Smooth muscle cell (in vitro differentiated cells): ENCODE data around the gene TBC1D13. TPM values are rescaled to one million over a fixed set of nuclear protein-coding genes. Genes with fewer than 3 reads are reported as not detected.
A peak's percentile ranks its signal among the peaks of the same experiment; 100 is the strongest.

Experiments used
- DNase-seq: peaks from one replicate; lab custom pipeline; 2025; ENCODE audit not compliant: unreplicated experiment; lab: John Stamatoyannopoulos, UW
- H2AFZ ChIP-seq: fragments of 200-600 bp; sonication (generic); 2 replicates; pipeline ENCODE4 v1.6.0; 2016; ENCODE audit warnings: antibody characterized with exemption, low read depth, mild to moderate bottlenecking
- H3F3A ChIP-seq: fragments of 200-600 bp; sonication (generic); 2 replicates; pipeline ENCODE4 v1.6.0; 2017; ENCODE audit warnings: antibody characterized with exemption, low read depth
- H3K27ac ChIP-seq: fragments of 200-600 bp; sonication (generic); 2 replicates; pipeline ENCODE4 v1.5.1; 2016; ENCODE audit warnings: low read depth, mild to moderate bottlenecking
- H3K27me3 ChIP-seq: fragments of 200-600 bp; sonication (generic); 2 replicates; pipeline ENCODE4 v1.6.1; 2016; ENCODE audit warnings: low read depth, mild to moderate bottlenecking
- H3K36me3 ChIP-seq: fragments of 200-600 bp; sonication (generic); 2 replicates; pipeline ENCODE4 v1.5.1; 2016; ENCODE audit warnings: low read depth
- H3K4me1 ChIP-seq: fragments of 200-600 bp; sonication (generic); 2 replicates; pipeline ENCODE4 v1.5.1; 2016; ENCODE audit warnings: low read depth
- H3K4me2 ChIP-seq: fragments of 200-600 bp; sonication (generic); 2 replicates; pipeline ENCODE4 v1.6.0; 2016; ENCODE audit warnings: mild to moderate bottlenecking
- H3K4me3 ChIP-seq: fragments of 200-600 bp; sonication (generic); 2 replicates; pipeline ENCODE4 v1.5.1; 2016; ENCODE audit warnings: mild to moderate bottlenecking
- H3K79me2 ChIP-seq: fragments of 200-600 bp; sonication (generic); 2 replicates; pipeline ENCODE4 v1.6.0; 2016; ENCODE audit warnings: low read depth, mild to moderate bottlenecking
- H3K9ac ChIP-seq: fragments of 200-600 bp; sonication (generic); 2 replicates; pipeline ENCODE4 v1.6.0; 2016; ENCODE audit warnings: low read depth
- H3K9me3 ChIP-seq: fragments of 200-600 bp; sonication (generic); replicated peaks from 2 replicates; pipeline ENCODE4 v1.5.1; 2016; ENCODE audit warnings: low read depth
- H4K20me1 ChIP-seq: fragments of 200-600 bp; sonication (generic); 2 replicates; pipeline ENCODE4 v1.6.0; 2016; ENCODE audit warnings: low read depth
- CTCF ChIP-seq: fragments of 200-600 bp; sonication (generic); IDR thresholded peaks from 2 replicates; pipeline ENCODE4 v1.5.1; 2017; ENCODE audit warnings: borderline replicate concordance, mild to moderate bottlenecking, antibody characterized with exemption; ENCODE audit not compliant: insufficient read depth, poor library complexity, severe bottlenecking
- WGBS: methylation state at CpG from one replicate; pipeline ENCODE4 v1.1.7; 2016; ENCODE audit warnings: low lambda C conversion rate; 5-methylcytosine and 5-hydroxymethylcytosine counted together
- polyA plus RNA-seq: library from polyadenylated mRNA; unstranded; fragments of >200 nt; fragmentation: Nextera tagmentation; extraction: Ambion mirVana; gene quantifications from 2 replicates; pipeline ENCODE4 v1.2.1, GENCODE V29; 2016
- total RNA-seq: library from RNA; depleted of rRNA; stranded (reverse); fragments of >200 nt; gene quantifications from 2 replicates; pipeline ENCODE4 v1.2.3, GENCODE V29; 2014

Gene TBC1D13
- total RNA-seq (7.6 and 25.5 TPM in 2 replicates), polyA plus RNA-seq (27.4 and 29.3 TPM in 2 replicates)

GRCh38 chr9:128786681-128787601 is at the start of gene TBC1D13:
TBC1D13 (plus strand) TSS chr9:128787253; CDS start chr9:128787354, 101 bp downstream.
- Histone ChIP-seq H3K4me1 (peaks cover 6% of the 10 kb centered on the region), H3K79me2 (peaks cover 12% of the 10 kb centered on the region), H3F3A (no peaks in the 10 kb centered on the region), H3K9me3 (no peaks in the 10 kb centered on the region), H2AFZ (peak within 1 kb of the TSS; percentile 98), H3K4me3 (peak within 1 kb of the TSS; percentile 91), H4K20me1 (no peaks in the 10 kb centered on the region), H3K9ac (peak within 1 kb of the TSS; percentile 84), H3K27me3 (no peaks in the 10 kb centered on the region), H3K27ac (peak within 1 kb of the TSS; percentile 57), H3K36me3 (no peaks in the 10 kb centered on the region), H3K4me2 (peak within 1 kb of the TSS; percentile 93)
- no peak for TF ChIP-seq CTCF
- DNase-seq = peak; percentile 77
- whole genome bisulfite sequencing = 9% methylated on average over 60 of the region's 64 CpGs

- WGBS = 96% methylated on average over 20 of the region's 20 CpGs
- no peaks in the 10 kb centered on the region for H4K20me1 ChIP-seq
- H3K9me3 ChIP-seq = no peaks in the 10 kb centered on the region
- H3K36me3 ChIP-seq = no peaks in the 10 kb centered on the region
- no peaks in the 10 kb centered on the region for H3F3A ChIP-seq
- H3K9ac ChIP-seq = no peak overlapping the region
- H3K4me2 ChIP-seq = no peak overlapping the region
- H3K27ac ChIP-seq = no peak overlapping the region
- TF ChIP-seq CTCF = no peak
- no peak overlapping the region for H3K4me3 ChIP-seq
- H2AFZ ChIP-seq = no peak overlapping the region
- H3K27me3 ChIP-seq = no peaks in the 10 kb centered on the region
- H3K79me2 ChIP-seq = no peaks in the 10 kb centered on the region
- DNase-seq = no peak
- H3K4me1 ChIP-seq = no peaks in the 10 kb centered on the region
Observed at GRCh38 chr9:128742401-128742800, 44.7 kb upstream of the TBC1D13 start.

- 100% methylated on average over 1 of the region's 1 CpG for WGBS
- Histone ChIP-seq H3K9me3 (no peaks in the 10 kb centered on the region), H3F3A (no peaks in the 10 kb centered on the region), H3K27ac (no peak overlapping the region), H3K9ac (no peak overlapping the region), H3K27me3 (no peaks in the 10 kb centered on the region), H3K4me2 (no peak overlapping the region), H3K4me3 (no peak overlapping the region), H3K79me2 (no peaks in the 10 kb centered on the region), H3K4me1 (no peaks in the 10 kb centered on the region), H2AFZ (no peak overlapping the region), H3K36me3 (no peaks in the 10 kb centered on the region), H4K20me1 (no peaks in the 10 kb centered on the region)
- no peak for DNase-seq
- TF ChIP-seq CTCF = no peak
Observed at GRCh38 chr9:128743421-128743820, 43.6 kb upstream of the TBC1D13 start.
